ENCODE data around the gene CASK. TPM values are rescaled to one million over a fixed set of nuclear protein-coding genes. Genes with fewer than 3 reads are reported as not detected.

CASK gene
- total and polyA plus RNA-seq, 7 experiments from 2014 or later: 5.6 to 72.4 (median 43.5) TPM

- POLR2A ChIA-PET: no interaction called here
- no peak overlapping the region for H3K27ac Mint-ChIP-seq
Observed at GRCh38 chrX:41475191-41475590, 448.2 kb downstream of the CASK start.

GRCh38 chrX:41474726-41475100 lies 448.6 kb downstream of the CASK start:
- H3K4me3 Mint-ChIP-seq: no peak overlapping the region
- H3K27me3 Mint-ChIP-seq: no peaks in the 10 kb centered on the region
- no peak overlapping the region for H3K27ac Mint-ChIP-seq
- Histone ChIP-seq H3K4me1 (ENCODE audit: control insufficient read depth in 2 of 2, insufficient read depth in 2 of 2, low read length in 2 of 2) (no peaks in the 10 kb centered on the region), H3K9me3 (ENCODE audit: control insufficient read depth in 2 of 3, low read length in 3 of 3) (no peaks in the 10 kb centered on the region), H3K4me3 (ENCODE audit: low read length) (no peak overlapping the region), H3K27me3 (ENCODE audit: control insufficient read depth in 2 of 2, insufficient read depth in 2 of 2, low read length in 2 of 2) (no peaks in the 10 kb centered on the region), H3K36me3 (ENCODE audit: control insufficient read depth in 2 of 3, insufficient read depth in 3 of 3, low read length in 3 of 3) (no peaks in the 10 kb centered on the region), H3K27ac (ENCODE audit: low read depth, low read length) (no peak overlapping the region)
- no peak for ATAC-seq
- ChIA-PET POLR2A (no interaction called here), CTCF (no interaction called here)
- peaks cover 0 to 2% (median 0%) of the 10 kb centered on the region in 7 donors for H3K4me1 Mint-ChIP-seq
- H3K36me3 Mint-ChIP-seq: no peaks in the 10 kb centered on the region
- DNase-seq: no peak
- intact Hi-C loops (cut with micrococcal nuclease): no loop called here
- H3K9me3 Mint-ChIP-seq: peaks cover 0 to 1% (median 0%) of the 10 kb centered on the region in 11 donors

More at GRCh38 chrX:41475191-41475590, 448.2 kb downstream of the CASK start:
- Histone ChIP-seq H3K9me3 (ENCODE audit: control insufficient read depth in 2 of 3, low read length in 3 of 3) (no peaks in the 10 kb centered on the region), H3K27ac (ENCODE audit: low read depth, low read length) (no peak overlapping the region), H3K36me3 (ENCODE audit: control insufficient read depth in 2 of 3, insufficient read depth in 3 of 3, low read length in 3 of 3) (no peaks in the 10 kb centered on the region), H3K27me3 (ENCODE audit: control insufficient read depth in 2 of 2, insufficient read depth in 2 of 2, low read length in 2 of 2) (no peaks in the 10 kb centered on the region), H3K4me3 (ENCODE audit: low read length) (no peak overlapping the region), H3K4me1 (ENCODE audit: control insufficient read depth in 2 of 2, insufficient read depth in 2 of 2, low read length in 2 of 2) (no peaks in the 10 kb centered on the region)
- Mint-ChIP-seq H3K4me3 (no peak overlapping the region), H3K36me3 (no peaks in the 10 kb centered on the region), H3K9me3 (peaks cover 0 to 4% (median 0%) of the 10 kb centered on the region in 11 donors), H3K27me3 (no peaks in the 10 kb centered on the region), H3K4me1 (no peaks in the 10 kb centered on the region)
- intact Hi-C loops (cut with micrococcal nuclease): no loop called here
- DNase-seq: no peak
- CTCF ChIA-PET: no interaction called here
- ATAC-seq: no peak

- Mint-ChIP-seq H3K36me3 (no peaks in the 10 kb centered on the region), H3K27me3 (no peaks in the 10 kb centered on the region), H3K27ac (no peak overlapping the region), H3K4me3 (no peak overlapping the region), H3K9me3 (peaks cover 0 to 1% (median 0%) of the 10 kb centered on the region in 11 donors), H3K4me1 (peaks cover 0 to 3% (median 0%) of the 10 kb centered on the region in 7 donors)
- H3K36me3 ChIP-seq (ENCODE audit: control insufficient read depth in 2 of 3, insufficient read depth in 3 of 3, low read length in 3 of 3): no peaks in the 10 kb centered on the region
- ChIA-PET CTCF (no interaction called here), POLR2A (no interaction called here)
- H3K27me3 ChIP-seq (ENCODE audit: control insufficient read depth in 2 of 2, insufficient read depth in 2 of 2, low read length in 2 of 2): no peaks in the 10 kb centered on the region
- intact Hi-C loops (cut with micrococcal nuclease): no loop called here
- H3K4me3 ChIP-seq (ENCODE audit: low read length): no peak overlapping the region
- H3K27ac ChIP-seq (ENCODE audit: low read depth, low read length): no peak overlapping the region
- H3K9me3 ChIP-seq (ENCODE audit: control insufficient read depth in 2 of 3, low read length in 3 of 3): no peaks in the 10 kb centered on the region
- no peak for ATAC-seq
- no peak for DNase-seq
- H3K4me1 ChIP-seq (ENCODE audit: control insufficient read depth in 2 of 2, insufficient read depth in 2 of 2, low read length in 2 of 2): no peaks in the 10 kb centered on the region
Observed at GRCh38 chrX:41473936-41474725, 449.2 kb downstream of the CASK start.

GRCh38 chrX:41472231-41472815 lies 451.0 kb downstream of the CASK start:
- Mint-ChIP-seq H3K9me3 (no peaks in the 10 kb centered on the region), H3K4me3 (no peak overlapping the region), H3K4me1 (peaks cover 0 to 3% (median 0%) of the 10 kb centered on the region in 7 donors), H3K27me3 (no peaks in the 10 kb centered on the region), H3K36me3 (no peaks in the 10 kb centered on the region), H3K27ac (no peak overlapping the region)
- no peak for ATAC-seq
- Histone ChIP-seq H3K4me1 (ENCODE audit: control insufficient read depth in 2 of 2, insufficient read depth in 2 of 2, low read length in 2 of 2) (no peaks in the 10 kb centered on the region), H3K9me3 (ENCODE audit: control insufficient read depth in 2 of 3, low read length in 3 of 3) (no peaks in the 10 kb centered on the region), H3K27ac (ENCODE audit: low read depth, low read length) (no peak overlapping the region), H3K27me3 (ENCODE audit: control insufficient read depth in 2 of 2, insufficient read depth in 2 of 2, low read length in 2 of 2) (no peaks in the 10 kb centered on the region), H3K36me3 (ENCODE audit: control insufficient read depth in 2 of 3, insufficient read depth in 3 of 3, low read length in 3 of 3) (no peaks in the 10 kb centered on the region), H3K4me3 (ENCODE audit: low read length) (no peak overlapping the region)
- ChIA-PET CTCF (no interaction called here), POLR2A (no interaction called here)
- no peak for DNase-seq
- intact Hi-C loops (cut with micrococcal nuclease): no loop called here

GRCh38 chrX:41471786-41472185 lies 451.6 kb downstream of the CASK start:
- no peaks in the 10 kb centered on the region for H3K9me3 Mint-ChIP-seq
- no peaks in the 10 kb centered on the region for H3K9me3 ChIP-seq (ENCODE audit: control insufficient read depth in 2 of 3, low read length in 3 of 3)
- no peak for DNase-seq
- H3K27ac ChIP-seq (ENCODE audit: low read depth, low read length): no peak overlapping the region
- H3K36me3 Mint-ChIP-seq: no peaks in the 10 kb centered on the region
- H3K4me3 Mint-ChIP-seq: no peak overlapping the region
- no peak overlapping the region for H3K4me3 ChIP-seq (ENCODE audit: low read length)
- peaks cover 0 to 3% (median 0%) of the 10 kb centered on the region in 7 donors for H3K4me1 Mint-ChIP-seq
- intact Hi-C loops (cut with micrococcal nuclease): no loop called here
- H3K27ac Mint-ChIP-seq: no peak overlapping the region
- ChIA-PET POLR2A (no interaction called here), CTCF (no interaction called here)
- H3K4me1 ChIP-seq (ENCODE audit: control insufficient read depth in 2 of 2, insufficient read depth in 2 of 2, low read length in 2 of 2): no peaks in the 10 kb centered on the region
- H3K36me3 ChIP-seq (ENCODE audit: control insufficient read depth in 2 of 3, insufficient read depth in 3 of 3, low read length in 3 of 3): no peaks in the 10 kb centered on the region
- no peaks in the 10 kb centered on the region for H3K27me3 ChIP-seq (ENCODE audit: control insufficient read depth in 2 of 2, insufficient read depth in 2 of 2, low read length in 2 of 2)
- ATAC-seq: no peak
- no peaks in the 10 kb centered on the region for H3K27me3 Mint-ChIP-seq

GRCh38 chrX:41470706-41471105 lies 452.6 kb downstream of the CASK start:
- H3K9me3 ChIP-seq (ENCODE audit: control insufficient read depth in 2 of 3, low read length in 3 of 3): no peaks in the 10 kb centered on the region
- Mint-ChIP-seq H3K36me3 (no peaks in the 10 kb centered on the region), H3K9me3 (peaks cover 0 to under 1% (median 0%) of the 10 kb centered on the region in 11 donors), H3K27me3 (no peaks in the 10 kb centered on the region), H3K27ac (no peak overlapping the region), H3K4me3 (no peak overlapping the region), H3K4me1 (peaks cover 0 to 3% (median 0%) of the 10 kb centered on the region in 7 donors)
- no peaks in the 10 kb centered on the region for H3K27me3 ChIP-seq (ENCODE audit: control insufficient read depth in 2 of 2, insufficient read depth in 2 of 2, low read length in 2 of 2)
- DNase-seq (no peak), ATAC-seq (no peak)
- ChIA-PET POLR2A (no interaction called here), CTCF (no interaction called here)
- H3K27ac ChIP-seq (ENCODE audit: low read depth, low read length): no peak overlapping the region
- no peaks in the 10 kb centered on the region for H3K36me3 ChIP-seq (ENCODE audit: control insufficient read depth in 2 of 3, insufficient read depth in 3 of 3, low read length in 3 of 3)
- no peak overlapping the region for H3K4me3 ChIP-seq (ENCODE audit: low read length)
- intact Hi-C loops (cut with micrococcal nuclease): no loop called here
- H3K4me1 ChIP-seq (ENCODE audit: control insufficient read depth in 2 of 2, insufficient read depth in 2 of 2, low read length in 2 of 2): no peaks in the 10 kb centered on the region

All from naive thymus-derived CD4-positive, alpha-beta T cell (primary cell).